ENCODE measurements around the gene CHIA. TPM values are rescaled to one million over a fixed set of nuclear protein-coding genes. Genes with fewer than 3 reads are reported as not detected.

Gene CHIA
- total RNA-seq, 1 experiment from 2014 or later = not detected

DNA sequence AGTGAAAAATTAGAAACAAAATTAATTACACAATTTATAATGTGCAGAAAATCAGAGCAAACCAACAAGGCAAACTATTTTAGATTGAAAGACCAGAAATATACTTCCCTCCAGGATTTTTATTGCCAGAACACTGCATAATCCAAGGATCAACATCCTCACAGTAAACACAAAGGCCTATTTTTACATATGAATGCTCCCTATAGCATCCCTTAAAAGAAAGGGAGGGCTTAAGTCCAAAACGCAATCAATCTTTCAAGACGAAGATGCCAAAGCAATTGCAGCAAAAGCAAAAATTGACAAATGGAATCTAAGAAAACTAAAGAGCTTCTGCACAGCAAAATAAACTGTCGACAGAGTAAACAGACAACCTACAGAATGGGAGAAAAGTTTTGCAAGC is 18.6 kb upstream of the CHIA start:
- Histone ChIP-seq H4K20me1 (ENCODE audit: insufficient read depth) (no peaks in the 10 kb centered on the region), H3K27me3 (ENCODE audit: insufficient read depth, low read length) (peaks cover 7% of the 10 kb centered on the region; the same call in 1 of the 2 replicates), H3K4me2 (ENCODE audit: low read length) (no peak overlapping the region), H3K79me2 (ENCODE audit: insufficient read depth, low read length) (no peaks in the 10 kb centered on the region), H3K9me3 (ENCODE audit: control insufficient read depth in 1 of 2, insufficient read depth in 1 of 2, low read depth in 1 of 2, low read length in 2 of 2) (no peaks in the 10 kb centered on the region), H3K4me3 (replicated peaks in 1 of 2; ENCODE audit: low read depth in 1 of 2, low read length in 2 of 2) (no peak overlapping the region), H3K27ac (ENCODE audit: low read depth, low read length) (no peak overlapping the region), H2AFZ (ENCODE audit: low read depth, low read length, poor library complexity, severe bottlenecking) (no peak overlapping the region), H3K36me3 (ENCODE audit: control insufficient read depth in 1 of 2, insufficient read depth in 2 of 2, low read length in 2 of 2) (no peaks in the 10 kb centered on the region), H3K4me1 (ENCODE audit: control insufficient read depth in 1 of 2, insufficient read depth in 2 of 2, low read length in 2 of 2) (no peaks in the 10 kb centered on the region), H3K9me2 (ENCODE audit: insufficient read depth) (no peaks in the 10 kb centered on the region), H3K9ac (ENCODE audit: low read length) (no peak overlapping the region)
- intact Hi-C loops (cut with micrococcal nuclease) = no loop called here
- ChIA-PET CTCF (no interaction called here), RAD21 (ENCODE audit: low non-redundant PET in 1 of 2, low total read pairs in 2 of 2, uncharacterized antibody in 2 of 2, unreplicated experiment in 2 of 2) (no interaction called here), POLR2A (no interaction called here)
- TF ChIP-seq CEBPB (IDR thresholded peaks at IDR 0.05; ENCODE audit: low read depth) = no peak
- no peak for TF ChIP-seq ZNF274 (IDR thresholded peaks at IDR 0.05; ENCODE audit: low read depth, low read length)
- no peak for TF ChIP-seq POLR2A (IDR thresholded peaks at IDR 0.05; ENCODE audit: borderline replicate concordance, extremely low read depth, insufficient read depth, insufficient read length)
- TF ChIP-seq CBX3 (IDR thresholded peaks at IDR 0.05; ENCODE audit: low read depth) = no peak
- no peak for ATAC-seq
- DNase-seq (ENCODE audit: low read depth, low spot score) = no peak
- BruUV-seq (replicated peaks) = no TSS peak

- no TSS peak for BruUV-seq (replicated peaks)
- Histone ChIP-seq H3K4me1 (ENCODE audit: control insufficient read depth in 1 of 2, insufficient read depth in 2 of 2, low read length in 2 of 2) (no peaks in the 10 kb centered on the region), H3K4me2 (ENCODE audit: low read length) (no peak overlapping the region), H2AFZ (ENCODE audit: low read depth, low read length, poor library complexity, severe bottlenecking) (no peak overlapping the region), H3K27ac (ENCODE audit: low read depth, low read length) (no peak overlapping the region), H3K9me2 (ENCODE audit: insufficient read depth) (no peaks in the 10 kb centered on the region), H3K9ac (ENCODE audit: low read length) (no peak overlapping the region), H3K36me3 (ENCODE audit: control insufficient read depth in 1 of 2, insufficient read depth in 2 of 2, low read length in 2 of 2) (no peaks in the 10 kb centered on the region), H3K27me3 (ENCODE audit: insufficient read depth, low read length) (peaks cover under 1% of the 10 kb centered on the region; the same call in 1 of the 2 replicates), H3K4me3 (replicated peaks in 1 of 2; ENCODE audit: low read depth in 1 of 2, low read length in 2 of 2) (no peak overlapping the region), H4K20me1 (ENCODE audit: insufficient read depth) (no peaks in the 10 kb centered on the region), H3K9me3 (ENCODE audit: control insufficient read depth in 1 of 2, insufficient read depth in 1 of 2, low read depth in 1 of 2, low read length in 2 of 2) (no peaks in the 10 kb centered on the region), H3K79me2 (ENCODE audit: insufficient read depth, low read length) (no peaks in the 10 kb centered on the region)
- ChIA-PET POLR2A (interaction anchor here (0.6 kb wide), 1 partner anchor 72 kb away, joined by 3 read pairs; no protein-coding TSS in a partner anchor), CTCF (no interaction called here), RAD21 (ENCODE audit: low non-redundant PET in 1 of 2, low total read pairs in 2 of 2, uncharacterized antibody in 2 of 2, unreplicated experiment in 2 of 2) (no interaction called here)
- intact Hi-C loops (cut with micrococcal nuclease) = no loop called here
- no peak for DNase-seq (ENCODE audit: low read depth, low spot score)
- no peak for ATAC-seq
- TF ChIP-seq ATF3 (IDR thresholded peaks at IDR 0.05) (no peak), TCF7L2 (IDR thresholded peaks at IDR 0.05; ENCODE audit: borderline replicate concordance, extremely low read depth, insufficient read depth, insufficient read length) (no peak), JUND (IDR thresholded peaks at IDR 0.05) (no peak), YY1 (IDR thresholded peaks at IDR 0.05; ENCODE audit: extremely low read depth, insufficient replicate concordance, low read depth, low read length) (no peak)
- TF ChIP-seq, protein P1, sequence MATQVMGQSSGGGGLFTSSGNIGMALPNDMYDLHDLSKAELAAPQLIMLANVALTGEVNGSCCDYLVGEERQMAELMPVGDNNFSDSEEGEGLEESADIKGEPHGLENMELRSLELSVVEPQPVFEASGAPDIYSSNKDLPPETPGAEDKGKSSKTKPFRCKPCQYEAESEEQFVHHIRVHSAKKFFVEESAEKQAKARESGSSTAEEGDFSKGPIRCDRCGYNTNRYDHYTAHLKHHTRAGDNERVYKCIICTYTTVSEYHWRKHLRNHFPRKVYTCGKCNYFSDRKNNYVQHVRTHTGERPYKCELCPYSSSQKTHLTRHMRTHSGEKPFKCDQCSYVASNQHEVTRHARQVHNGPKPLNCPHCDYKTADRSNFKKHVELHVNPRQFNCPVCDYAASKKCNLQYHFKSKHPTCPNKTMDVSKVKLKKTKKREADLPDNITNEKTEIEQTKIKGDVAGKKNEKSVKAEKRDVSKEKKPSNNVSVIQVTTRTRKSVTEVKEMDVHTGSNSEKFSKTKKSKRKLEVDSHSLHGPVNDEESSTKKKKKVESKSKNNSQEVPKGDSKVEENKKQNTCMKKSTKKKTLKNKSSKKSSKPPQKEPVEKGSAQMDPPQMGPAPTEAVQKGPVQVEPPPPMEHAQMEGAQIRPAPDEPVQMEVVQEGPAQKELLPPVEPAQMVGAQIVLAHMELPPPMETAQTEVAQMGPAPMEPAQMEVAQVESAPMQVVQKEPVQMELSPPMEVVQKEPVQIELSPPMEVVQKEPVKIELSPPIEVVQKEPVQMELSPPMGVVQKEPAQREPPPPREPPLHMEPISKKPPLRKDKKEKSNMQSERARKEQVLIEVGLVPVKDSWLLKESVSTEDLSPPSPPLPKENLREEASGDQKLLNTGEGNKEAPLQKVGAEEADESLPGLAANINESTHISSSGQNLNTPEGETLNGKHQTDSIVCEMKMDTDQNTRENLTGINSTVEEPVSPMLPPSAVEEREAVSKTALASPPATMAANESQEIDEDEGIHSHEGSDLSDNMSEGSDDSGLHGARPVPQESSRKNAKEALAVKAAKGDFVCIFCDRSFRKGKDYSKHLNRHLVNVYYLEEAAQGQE (IDR thresholded peaks at IDR 0.05; ENCODE audit: low read depth) = no peak
These were observed 16.0 kb upstream of the CHIA start for GRCh38 chr1:111274653-111275052.

All from HCT116 (cell line).